Stimulated activated CD4-positive, alpha-beta T cell treated with anti-CD3 and anti-CD28 coated beads, TNF-alpha, amount 100 ng/mL, for 48 hours (primary cell): Measurements from ENCODE around the gene CFAP119.

Experiments used
- DNase-seq, 3 donors: peaks; one replicate each; pipeline ENCODE4 v3.0.0-alpha.2; 2020; ENCODE audit warnings: low read depth in 3 of 3

CFAP119 gene

DNA sequence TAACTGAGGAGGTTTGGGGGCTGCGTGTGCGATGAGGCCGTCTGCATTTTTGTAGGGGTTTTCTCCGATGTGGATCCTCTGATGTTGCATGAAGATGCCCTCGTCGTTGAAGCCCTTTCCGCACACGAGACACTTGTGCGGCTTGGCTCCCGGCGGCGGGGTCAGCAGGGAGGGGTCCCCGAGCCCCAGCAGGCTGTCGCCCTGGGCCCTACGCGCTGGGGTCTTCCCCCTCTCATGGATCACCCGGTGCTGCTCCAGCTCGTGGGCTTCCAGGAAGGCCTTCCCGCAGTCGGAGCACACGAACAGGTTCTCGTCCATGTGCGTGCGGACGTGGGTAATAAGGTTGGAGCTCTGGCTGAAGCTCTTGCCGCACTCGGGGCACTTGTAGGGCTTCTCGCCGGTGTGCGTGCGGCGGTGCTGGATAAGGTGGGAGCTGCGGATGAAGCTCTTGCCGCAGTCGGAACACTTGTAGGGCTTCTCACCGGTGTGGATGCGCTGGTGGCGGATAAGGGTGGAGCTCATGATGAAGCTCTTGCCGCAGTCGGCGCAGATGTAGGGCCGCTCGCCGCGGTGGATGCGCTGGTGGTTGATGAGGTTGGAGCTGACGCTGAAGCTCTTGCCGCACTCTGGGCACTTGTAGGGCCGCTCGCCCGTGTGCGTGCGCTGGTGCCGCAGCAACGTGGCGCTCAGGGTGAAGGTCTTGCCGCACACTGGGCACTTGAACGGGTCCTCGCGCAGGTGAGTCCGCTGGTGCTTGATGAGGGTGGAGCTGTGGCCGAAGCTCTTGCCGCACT, 20.8 kb upstream of the CFAP119 start:
- no peak for DNase-seq

DNA sequence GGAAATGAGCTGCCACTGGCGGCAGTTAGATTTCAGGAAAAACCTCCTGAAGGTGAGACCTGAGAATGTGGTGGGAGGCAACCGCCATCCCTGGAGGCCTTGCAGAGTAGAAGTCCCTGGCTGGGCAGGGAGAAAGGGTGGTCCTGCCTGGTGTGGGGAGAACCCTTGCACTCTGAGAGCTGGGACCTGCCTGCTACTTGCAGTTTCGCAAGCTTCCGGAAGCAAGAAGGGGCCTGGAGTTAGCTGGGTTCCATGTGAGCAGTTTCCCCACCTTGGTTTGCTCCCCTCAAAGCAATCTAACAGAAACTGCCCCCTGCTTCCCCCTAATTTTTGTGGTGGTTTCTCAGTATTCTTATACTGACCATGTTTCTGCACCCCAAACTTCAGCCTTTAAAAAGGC, 18.7 kb upstream of the CFAP119 start:
- no peak for DNase-seq

DNA sequence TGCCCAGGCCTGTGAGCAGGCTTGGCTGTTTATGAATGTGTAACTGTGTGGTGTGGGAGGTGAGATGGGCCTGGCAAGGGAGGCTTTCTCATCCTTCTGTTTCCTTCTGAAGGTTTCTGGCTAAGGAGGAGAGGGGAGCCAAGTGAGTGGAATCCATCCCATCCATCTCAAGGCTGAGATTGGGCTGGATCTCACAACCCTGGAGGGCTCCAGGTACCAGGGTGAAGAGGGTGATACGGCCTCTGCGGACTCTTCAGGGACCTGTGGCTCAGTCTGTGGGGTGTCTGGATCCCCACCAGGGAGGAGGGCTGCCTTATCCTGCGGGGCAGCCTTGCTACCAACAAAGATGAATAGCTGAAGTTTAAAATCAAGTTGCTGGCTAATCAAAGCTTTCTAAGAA, 18.2 kb upstream of the CFAP119 start:
- DNase-seq = no peak

GRCh38 chr16:30779596-30779995, 17.7 kb upstream of the CFAP119 start:
- DNase-seq = no peak

DNA sequence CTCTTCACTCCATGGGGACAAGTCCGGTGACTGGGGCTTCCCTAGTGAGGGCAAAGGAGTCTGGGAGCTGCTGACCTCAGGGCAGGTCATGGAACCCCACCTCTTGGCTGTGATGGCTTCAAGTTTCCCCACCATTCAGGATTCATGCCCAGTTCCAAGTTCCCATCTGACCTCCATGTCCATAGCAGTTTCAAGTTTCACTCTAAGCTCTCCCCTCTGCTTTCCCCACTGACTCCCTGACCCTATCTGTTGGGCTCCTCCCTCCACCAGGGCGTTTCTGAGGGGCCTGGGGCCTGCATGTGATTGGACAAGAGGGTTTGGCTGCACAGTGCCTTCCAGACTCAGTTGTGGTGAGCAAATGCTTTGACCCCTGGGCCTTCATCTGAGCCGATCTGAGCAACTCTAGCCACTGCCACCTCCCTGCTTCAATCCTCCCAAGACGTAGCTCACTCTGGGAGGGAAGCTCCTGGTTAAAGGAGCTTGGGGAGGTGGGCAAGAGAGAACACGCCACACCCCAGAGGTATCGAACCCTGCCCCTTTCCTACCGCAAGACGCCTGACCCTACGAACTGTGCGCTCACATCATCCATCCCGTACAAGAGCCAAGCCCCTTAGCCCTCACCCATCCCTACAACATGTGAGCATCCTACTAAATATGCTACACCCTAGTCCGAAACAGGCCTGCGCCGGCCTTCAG, 16.8 kb upstream of the CFAP119 start:
- DNase-seq = no peak

DNA sequence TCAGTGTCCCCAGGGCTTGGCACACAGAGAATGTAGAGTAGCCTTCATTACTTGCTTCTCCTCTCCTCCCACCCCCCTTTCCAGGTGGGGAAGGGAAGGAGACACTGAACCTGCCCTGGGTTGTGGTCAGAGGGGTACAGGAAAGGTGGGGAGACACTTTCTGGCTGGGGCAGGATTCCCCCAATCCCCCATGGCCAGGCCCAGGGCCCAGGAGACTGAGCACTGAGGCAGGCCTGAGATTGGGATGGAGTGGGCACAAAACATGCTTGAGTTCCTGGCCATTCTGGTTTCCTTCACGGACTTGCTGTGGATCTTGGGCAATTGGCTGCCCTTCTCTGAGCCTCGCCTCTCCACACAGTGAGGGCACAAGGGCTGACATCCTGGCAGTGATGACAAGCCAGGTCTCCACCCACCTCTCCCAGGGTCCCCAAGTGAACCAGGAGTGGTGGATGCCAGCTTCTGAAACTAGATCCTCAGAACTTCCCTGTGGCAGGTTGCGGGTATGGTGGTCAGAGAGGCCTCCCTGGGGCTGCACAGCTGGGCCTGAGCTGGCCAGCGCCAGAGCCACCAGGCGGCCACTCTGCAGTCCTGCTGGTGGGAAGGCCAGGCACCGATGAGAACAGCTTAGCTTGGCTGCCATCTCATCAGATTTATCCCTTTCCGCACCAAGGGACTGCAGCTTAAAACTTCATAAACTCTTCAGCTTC, 15.9 kb upstream of the CFAP119 start:
- no peak for DNase-seq

DNA sequence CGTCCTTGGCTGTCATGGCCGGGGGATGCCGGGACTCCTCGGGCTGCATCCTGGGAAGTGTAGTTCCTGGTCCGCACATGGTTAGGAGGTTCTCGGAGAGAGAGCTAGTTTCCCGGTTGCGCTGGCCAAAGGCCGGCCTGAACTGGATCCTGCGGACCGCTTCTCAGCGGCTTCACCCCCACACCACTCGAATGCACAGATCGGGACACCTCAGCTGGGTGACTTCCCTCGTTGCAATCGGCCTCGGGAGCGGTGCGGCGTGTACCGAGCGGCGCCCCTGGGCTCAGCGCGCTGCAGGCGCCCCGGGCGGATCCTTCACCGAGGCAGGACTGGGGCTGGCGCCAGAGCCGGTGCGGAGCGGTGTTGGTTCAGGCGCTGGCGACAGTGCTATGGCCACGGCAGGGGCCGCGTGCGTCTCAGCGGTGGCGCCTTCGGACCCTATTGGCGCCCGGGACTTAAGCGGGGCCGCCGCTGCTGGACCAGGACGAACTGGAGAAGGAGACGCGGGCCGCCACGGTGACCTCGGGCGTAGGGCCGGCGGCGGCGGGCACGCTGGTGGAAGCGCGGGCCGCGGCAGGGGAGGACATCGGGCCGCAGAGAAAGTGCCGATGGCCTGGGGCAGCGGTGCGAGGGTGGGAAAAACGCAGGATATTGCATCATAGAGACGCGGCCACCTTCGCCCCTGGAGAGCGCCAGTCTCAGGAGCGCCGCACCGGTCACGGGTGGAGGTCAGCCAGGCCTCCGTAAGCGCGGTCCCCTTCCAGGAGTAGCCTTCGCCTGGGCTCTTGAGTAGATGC, 13.7 kb upstream of the CFAP119 start:
- DNase-seq = peak in 2 of 3 donors; percentile 40 to 53

DNA sequence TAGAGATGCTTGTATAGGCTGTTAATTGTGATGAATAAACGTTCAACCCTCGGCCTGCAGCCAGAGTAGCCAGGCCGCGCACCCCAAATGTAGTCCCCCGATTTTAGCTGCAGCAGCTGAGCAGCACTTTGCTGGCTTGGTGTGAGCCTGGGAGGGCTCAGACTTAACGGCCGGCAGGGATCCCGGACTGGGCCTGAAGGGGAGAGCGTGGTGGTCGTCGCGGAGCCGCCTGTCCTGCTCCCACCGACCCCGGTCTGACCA, 13.2 kb upstream of the CFAP119 start:
- DNase-seq = no peak

DNA sequence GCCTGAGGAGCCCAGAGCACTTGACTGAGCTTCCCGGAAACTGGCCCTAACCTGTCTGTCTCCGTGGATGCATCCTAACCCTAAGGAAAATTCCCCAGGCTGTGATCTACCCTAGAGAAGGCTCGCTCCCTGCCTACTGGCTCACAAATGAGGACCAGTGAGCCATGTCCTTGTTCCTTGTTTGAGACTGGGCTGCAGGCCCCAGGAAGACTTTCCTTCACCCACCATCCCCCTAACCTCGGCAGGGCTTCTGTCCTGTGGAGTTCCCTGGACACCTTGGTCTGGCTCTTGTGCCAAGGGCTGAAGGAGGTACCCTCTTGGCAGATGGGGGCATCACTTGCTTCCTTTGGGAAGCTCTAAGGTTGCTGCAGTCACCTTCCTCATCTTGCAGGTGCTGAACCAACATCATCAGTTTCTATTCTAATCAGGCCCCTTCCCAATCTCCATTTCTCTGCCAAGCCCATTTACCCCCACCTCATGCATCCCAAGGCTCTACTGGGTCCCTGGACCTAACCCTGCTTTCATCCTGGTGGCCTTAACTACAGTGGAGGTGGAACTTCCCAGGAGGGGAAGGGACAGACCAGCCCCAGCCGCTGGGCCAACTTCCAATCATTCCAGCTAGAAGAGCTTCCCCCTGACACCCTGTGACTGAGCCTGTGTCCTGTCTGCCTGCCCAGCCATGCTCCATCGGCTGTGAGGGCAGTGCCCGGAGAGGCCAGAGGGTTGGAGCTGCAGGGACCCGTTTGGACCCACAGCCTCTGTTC, 12.7 kb upstream of the CFAP119 start:
- no peak for DNase-seq

DNA sequence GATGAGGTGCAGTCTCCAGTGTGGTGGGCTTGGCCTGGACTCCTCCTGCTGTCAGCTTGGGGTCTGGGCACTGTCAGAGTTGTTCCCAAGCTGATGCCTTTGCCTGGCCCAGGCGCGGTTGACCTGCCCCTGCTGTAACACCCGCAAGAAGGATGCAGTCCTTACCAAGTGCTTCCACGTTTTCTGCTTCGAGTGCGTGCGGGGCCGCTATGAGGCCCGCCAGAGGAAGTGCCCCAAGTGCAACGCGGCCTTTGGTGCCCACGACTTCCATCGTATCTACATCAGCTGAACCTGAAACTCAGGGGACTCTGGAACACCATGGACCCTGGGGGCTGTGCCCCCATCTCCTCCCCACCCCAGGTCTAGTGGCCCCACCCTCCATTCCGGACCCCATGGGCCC, 12.0 kb upstream of the CFAP119 start:
- no peak for DNase-seq

GRCh38 chr16:30771726-30772125, 9.9 kb upstream of the CFAP119 start:
- no peak for DNase-seq

DNA sequence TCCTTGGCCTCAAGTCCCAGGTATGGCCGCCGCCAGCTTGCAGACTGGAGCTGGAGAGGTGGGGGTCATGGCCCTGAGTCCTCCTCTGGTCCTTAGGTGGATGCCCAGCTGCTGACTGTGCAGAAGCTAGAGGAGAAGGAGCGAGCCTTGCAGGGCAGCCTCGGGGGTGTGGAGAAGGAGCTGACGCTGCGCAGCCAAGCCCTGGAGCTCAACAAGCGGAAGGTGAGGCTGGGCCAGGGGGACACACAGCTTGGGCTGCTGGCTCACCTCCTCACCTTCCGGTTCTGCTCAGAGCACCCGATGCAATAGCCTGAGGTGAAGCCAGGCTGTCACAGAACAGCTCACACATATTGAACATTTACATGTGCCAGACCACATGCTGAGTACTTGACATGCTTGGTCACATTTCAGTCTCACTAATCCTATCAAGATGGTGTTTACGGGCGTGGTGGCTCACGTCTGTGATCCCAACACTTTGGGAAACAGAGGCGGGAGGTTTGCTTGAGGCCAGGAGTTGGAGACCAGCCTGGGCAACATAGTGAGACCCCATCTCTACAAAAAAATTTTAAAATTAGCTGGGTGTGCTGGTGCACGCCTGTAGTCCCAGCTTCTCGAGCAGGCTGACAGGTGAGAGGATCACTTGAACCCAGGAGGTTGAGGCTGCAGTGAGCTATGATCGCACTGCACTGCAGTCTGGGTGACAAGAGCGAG, 7.7 kb upstream of the CFAP119 start:
- no peak for DNase-seq

DNA sequence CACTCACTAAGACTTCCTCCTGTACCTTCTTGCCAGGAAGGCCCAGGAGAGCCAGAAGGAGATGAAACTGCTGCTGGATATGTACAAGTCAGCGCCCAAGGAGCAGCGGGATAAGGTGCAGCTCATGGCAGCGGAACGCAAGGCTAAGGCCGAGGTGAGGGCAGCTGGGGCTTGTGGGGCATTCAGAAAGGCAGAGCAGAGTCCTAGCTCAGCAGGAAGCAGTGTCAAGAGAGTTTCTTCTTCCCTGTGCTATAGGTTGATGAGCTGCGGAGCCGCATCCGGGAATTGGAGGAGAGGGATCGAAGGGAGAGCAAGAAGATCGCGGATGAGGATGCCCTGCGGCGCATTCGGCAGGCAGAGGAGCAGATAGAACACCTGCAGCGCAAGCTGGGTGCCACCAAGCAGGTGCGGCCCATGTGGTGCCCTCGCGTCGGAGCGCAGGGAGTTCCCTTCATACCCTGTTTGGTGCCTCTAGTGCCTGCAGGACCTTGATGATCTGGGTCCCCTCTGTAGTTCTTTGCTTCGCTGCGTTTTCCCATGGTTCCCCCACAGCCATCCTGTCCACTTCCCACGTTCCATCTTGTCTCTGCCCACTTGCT, 6.8 kb upstream of the CFAP119 start:
- no peak for DNase-seq

DNA sequence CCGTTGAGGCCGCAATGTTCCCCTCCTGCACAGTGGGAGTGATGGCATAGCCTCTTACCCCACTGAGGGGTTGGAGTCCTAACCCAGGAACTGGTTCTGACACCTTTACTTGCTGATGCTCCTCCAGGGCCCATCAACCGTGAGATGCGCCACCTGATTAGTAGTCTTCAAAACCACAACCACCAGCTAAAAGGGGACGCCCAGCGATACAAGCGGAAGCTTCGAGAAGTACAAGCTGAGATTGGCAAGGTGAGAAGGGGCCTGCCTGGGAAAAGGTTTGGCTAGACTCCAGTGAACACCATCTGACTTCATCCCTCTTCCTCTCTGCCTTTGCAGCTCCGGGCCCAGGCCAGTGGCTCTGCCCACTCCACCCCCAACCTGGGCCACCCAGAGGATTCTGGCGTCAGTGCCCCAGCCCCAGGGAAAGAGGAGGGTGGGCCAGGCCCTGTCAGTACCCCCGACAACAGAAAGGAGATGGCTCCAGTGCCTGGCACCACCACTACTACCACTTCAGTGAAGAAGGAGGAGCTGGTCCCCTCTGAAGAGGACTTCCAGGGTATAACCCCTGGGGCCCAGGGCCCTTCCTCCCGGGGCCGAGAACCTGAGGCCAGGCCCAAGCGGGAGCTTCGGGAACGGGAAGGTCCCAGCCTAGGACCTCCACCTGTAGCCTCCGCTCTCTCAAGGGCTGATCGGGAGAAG, 6.1 kb upstream of the CFAP119 start:
- DNase-seq = no peak

DNA sequence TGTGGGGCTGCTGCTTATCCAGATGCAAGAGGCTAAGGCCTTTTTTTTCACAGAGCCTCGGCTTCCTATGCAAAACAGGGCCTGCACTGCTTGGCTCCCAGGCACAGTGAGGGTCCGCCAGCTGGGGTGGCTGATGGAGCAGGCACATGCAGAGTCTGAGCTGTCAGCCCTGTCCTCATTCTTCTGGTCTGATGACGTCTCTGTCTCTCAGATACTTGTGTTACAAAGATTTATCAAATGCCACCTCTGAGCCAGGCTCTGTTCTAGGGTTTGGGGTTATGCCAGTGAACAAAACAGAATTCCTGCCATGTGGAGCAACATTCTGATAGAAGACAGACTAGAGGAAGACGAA, 5.0 kb upstream of the CFAP119 start:
- DNase-seq = no peak

GRCh38 chr16:30766206-30766932, 4.5 kb upstream of the CFAP119 start:
- DNase-seq = no peak

- no peak for DNase-seq
Measured at GRCh38 chr16:30764816-30765465, 3.1 kb upstream of the CFAP119 start.

- DNase-seq = no peak
Measured at GRCh38 chr16:30764086-30764485, 2.2 kb upstream of the CFAP119 start.
